AG09319 (cell line): ENCODE measurements around the gene EFCAB6.

ENCODE experiments used
- DNase-seq: peaks from one replicate; pipeline ENCODE4 v3.0.0-alpha.2; 2010; ENCODE audit warnings: low read depth; ENCODE audit errors: extremely low read depth
- TF ChIP-seq, protein P1 (sequence below): IDR thresholded peaks from 2 replicates; pipeline ENCODE4 v1.5.1; 2011; ENCODE audit warnings: low read depth, mild to moderate bottlenecking, inconsistent platforms, low read length, moderate library complexity

The EFCAB6 gene

DNA sequence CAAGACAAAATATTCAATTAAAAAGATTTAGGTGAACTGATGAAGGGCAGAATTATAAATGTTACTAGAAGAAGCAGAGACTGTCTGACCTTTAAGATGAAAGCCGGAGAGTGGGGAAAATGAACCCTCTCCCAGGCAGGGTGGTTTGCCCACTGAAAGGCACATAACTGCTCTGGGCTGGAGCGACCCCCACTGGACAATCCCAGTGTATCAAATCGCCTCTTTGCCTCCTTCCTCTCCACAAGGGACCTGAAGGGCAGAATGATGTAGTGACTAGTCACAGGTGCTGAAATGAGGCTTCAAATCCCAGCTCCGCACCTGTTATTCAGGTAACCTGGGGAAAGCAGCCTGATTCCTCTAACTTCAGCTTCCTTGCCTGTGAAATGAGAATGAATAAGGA, 69.0 kb downstream of the EFCAB6 start:
- TF ChIP-seq, protein P1, sequence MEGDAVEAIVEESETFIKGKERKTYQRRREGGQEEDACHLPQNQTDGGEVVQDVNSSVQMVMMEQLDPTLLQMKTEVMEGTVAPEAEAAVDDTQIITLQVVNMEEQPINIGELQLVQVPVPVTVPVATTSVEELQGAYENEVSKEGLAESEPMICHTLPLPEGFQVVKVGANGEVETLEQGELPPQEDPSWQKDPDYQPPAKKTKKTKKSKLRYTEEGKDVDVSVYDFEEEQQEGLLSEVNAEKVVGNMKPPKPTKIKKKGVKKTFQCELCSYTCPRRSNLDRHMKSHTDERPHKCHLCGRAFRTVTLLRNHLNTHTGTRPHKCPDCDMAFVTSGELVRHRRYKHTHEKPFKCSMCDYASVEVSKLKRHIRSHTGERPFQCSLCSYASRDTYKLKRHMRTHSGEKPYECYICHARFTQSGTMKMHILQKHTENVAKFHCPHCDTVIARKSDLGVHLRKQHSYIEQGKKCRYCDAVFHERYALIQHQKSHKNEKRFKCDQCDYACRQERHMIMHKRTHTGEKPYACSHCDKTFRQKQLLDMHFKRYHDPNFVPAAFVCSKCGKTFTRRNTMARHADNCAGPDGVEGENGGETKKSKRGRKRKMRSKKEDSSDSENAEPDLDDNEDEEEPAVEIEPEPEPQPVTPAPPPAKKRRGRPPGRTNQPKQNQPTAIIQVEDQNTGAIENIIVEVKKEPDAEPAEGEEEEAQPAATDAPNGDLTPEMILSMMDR, result peak; percentile 27
- DNase-seq, result no peak

DNA sequence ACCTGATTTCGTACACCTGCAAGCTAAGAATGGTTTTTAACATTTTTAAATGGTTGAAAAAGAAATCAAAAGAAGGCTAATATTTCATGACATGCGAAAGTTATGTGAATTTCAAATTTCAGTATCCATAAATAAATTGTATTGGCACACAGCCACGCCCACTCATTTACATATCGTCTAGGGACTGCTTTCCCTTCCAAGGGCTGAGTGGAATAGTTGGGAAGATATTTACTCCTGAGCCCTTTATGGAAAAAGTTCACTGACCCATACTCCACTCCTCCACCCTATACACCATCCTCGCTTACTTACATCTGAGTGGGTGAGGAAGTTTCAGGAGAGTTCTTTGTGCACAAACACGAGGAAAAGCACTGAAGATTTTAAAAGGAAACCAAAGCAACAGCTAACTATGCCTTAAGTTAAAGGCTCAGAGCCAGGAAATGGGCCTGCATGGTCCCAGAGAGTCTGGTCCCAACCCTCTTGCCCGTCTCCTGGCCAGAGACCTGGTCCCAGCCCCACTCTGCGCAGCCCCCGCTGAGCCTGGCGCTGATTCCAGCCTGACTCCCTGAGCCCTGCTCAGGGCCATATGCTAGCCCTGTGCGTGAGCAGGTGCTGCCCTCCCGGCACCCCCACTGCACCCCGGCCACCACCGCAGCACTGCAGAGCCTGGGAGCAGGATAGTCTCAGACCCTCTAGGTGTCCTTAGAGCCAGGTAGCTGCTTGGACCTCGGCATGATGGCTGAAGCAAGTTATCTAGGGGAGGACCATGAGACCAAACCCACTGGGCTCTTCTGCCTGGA, 69.8 kb downstream of the EFCAB6 start:
- no peak for DNase-seq
- TF ChIP-seq, protein P1, result no peak

DNA sequence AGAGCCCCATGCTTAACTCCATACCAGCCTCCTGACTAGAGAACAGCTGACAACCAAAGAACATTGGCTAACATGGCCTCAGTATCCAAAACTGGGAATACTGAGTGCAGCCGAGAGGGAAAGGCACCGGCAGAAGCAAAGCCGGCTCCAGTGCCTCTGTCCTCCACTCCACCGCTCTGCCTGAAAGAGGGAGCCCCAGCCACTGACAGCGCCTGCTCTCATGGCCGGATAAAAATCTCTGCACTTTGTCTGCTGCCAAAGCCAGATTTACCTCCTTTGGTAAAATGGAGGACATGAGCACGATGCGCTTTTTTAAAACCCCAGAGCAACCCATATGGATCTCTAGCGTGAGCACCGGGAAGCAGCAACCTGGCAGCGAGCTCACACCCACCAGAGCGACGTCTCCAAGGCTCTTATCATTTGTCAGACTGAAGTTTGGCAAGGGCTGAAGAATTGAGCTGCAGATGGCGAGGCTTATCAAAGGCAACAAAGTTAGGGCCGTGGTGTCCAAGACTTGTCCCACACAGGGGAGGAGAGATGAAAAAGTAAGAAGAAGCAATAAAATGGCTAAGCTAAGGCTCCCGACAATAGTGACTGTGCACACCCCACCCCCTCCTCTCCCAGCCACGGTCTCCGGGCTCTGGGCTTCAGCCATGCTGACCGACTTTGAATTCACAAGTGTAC, 71.4 kb downstream of the EFCAB6 start:
- no peak for DNase-seq
- TF ChIP-seq, protein P1, result no peak

DNA sequence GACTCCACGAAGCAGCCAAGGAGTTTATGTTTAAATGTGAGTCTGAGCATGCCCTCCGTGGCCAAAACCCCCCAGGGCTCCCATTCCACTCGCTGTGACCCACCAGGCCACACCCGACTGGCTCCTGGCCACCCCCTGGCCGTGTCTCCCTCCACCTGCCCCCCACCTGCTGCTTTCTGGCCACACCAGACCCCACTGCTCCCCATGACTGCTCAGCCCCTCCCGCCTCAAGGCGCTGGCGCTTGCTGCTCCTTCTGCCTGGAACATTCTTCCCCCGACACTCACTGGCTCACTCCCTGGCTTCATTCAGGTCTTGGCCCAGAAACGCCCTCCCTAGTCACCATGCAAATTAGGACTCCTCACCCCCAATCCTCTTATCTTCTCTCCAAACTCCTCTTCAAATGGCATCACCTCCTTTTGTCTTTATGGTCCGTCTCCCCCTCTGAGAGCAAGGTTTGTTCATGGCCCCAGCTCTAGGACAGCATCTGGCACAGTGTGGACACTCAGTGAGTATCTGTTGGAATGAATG, 72.2 kb downstream of the EFCAB6 start:
- DNase-seq, result no peak
- TF ChIP-seq, protein P1, result no peak

DNA sequence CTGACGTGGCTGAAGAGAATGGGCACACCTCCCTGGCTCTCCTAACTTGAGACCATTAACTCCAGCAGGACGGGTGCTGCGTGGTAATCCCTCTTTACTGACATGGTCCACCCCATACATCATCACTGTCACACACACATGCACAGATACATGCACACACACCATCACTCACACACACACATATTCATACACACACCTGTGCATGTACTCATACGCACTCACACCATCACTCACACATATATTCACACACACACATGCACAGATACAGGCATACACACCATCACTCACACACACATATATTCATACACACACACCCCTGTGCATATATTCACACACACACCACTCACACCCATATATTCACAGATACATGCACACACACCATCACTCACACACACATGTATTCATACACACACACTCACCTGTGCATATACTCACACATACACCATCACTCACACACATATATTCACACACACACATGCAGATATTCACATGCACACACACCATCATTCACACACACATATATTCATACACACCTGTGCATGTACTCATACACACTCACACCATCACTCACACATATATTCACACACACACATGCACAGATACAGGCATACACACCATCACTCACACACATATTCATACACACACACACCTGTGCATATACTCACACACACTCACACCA, 74.8 kb downstream of the EFCAB6 start:
- DNase-seq, result no peak
- TF ChIP-seq, protein P1, result no peak

DNA sequence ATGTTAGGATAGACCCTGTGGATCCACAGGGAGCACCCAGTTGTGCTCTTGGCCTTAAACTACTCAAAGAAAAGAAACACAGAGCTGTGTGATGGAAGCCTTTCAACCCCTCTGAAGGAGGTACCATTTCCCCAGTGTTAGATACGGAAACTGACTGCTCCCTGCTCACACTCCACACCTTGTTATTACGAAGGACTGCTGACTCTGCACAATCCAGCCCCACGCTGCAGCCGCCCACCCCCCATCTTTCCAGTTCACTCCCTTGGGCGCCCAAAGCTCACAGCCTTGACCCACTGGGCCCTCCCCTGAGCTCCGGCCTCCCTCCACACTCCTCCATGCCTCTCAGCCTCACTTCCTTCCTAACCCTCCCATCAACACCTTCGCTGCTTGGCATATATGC, 75.5 kb downstream of the EFCAB6 start:
- TF ChIP-seq, protein P1, result no peak
- DNase-seq, result no peak
